DOHH2 (cell line): Measurements from ENCODE around the gene DBN1.

Source experiments
- H3F3A ChIP-seq: fragments of 200-600 bp; sonication (generic), shearing (Covaris generic); 2 replicates; pipeline ENCODE4 v1.6.0; 2016; ENCODE audit warnings: antibody characterized with exemption, mild to moderate bottlenecking; ENCODE audit not compliant: control insufficient read depth, insufficient read depth
- H3K27ac ChIP-seq: fragments of 200-600 bp; sonication (generic); 2 replicates; pipeline ENCODE4 v1.5.1; 2014; ENCODE audit warnings: low read depth, mild to moderate bottlenecking, low read length, moderate library complexity
- H3K27me3 ChIP-seq: fragments of 200-600 bp; sonication (generic); 2 replicates; pipeline ENCODE4 v1.6.1; 2014; ENCODE audit warnings: mild to moderate bottlenecking, low read length, mixed read lengths; ENCODE audit not compliant: control insufficient read depth
- H3K36me3 ChIP-seq: fragments of 200-600 bp; sonication (generic); 2 replicates; pipeline ENCODE4 v1.6.1; 2014; ENCODE audit warnings: mild to moderate bottlenecking, low read length, moderate library complexity, mixed read lengths; ENCODE audit not compliant: control insufficient read depth
- H3K4me1 ChIP-seq: fragments of 200-600 bp; sonication (generic); 2 replicates; pipeline ENCODE4 v1.6.1; 2014; ENCODE audit warnings: mild to moderate bottlenecking, low read length, mixed read lengths; ENCODE audit not compliant: control insufficient read depth
- H3K4me2 ChIP-seq: fragments of 200-600 bp; sonication (generic); 2 replicates; pipeline ENCODE4 v1.6.0; 2014; ENCODE audit warnings: mild to moderate bottlenecking, low read length, moderate library complexity
- H3K4me3 ChIP-seq: fragments of 200-600 bp; sonication (generic); 2 replicates; pipeline ENCODE4 v1.5.1; 2014; ENCODE audit warnings: mild to moderate bottlenecking, low read length, mixed read lengths
- H3K79me2 ChIP-seq: fragments of 200-600 bp; sonication (generic); 2 replicates; pipeline ENCODE4 v1.6.1; 2014; ENCODE audit warnings: mild to moderate bottlenecking, low read length, mixed read lengths; ENCODE audit not compliant: control insufficient read depth
- H3K9me2 ChIP-seq: fragments of 200-600 bp; sonication (generic); replicated peaks from 2 replicates; pipeline ENCODE4 v1.6.1; 2014; ENCODE audit warnings: mild to moderate bottlenecking, low read length, mixed read lengths; ENCODE audit not compliant: control insufficient read depth
- H3K9me3 ChIP-seq: fragments of 200-600 bp; sonication (generic); 2 replicates; pipeline ENCODE4 v1.6.1; 2014; ENCODE audit warnings: antibody characterized with exemption, low read length, mixed read lengths; ENCODE audit not compliant: control insufficient read depth, insufficient read depth
- H4K20me1 ChIP-seq: fragments of 200-600 bp; sonication (generic); 2 replicates; pipeline ENCODE4 v1.6.0; 2014; ENCODE audit warnings: low read depth, mild to moderate bottlenecking, antibody characterized with exemption, low read length, moderate library complexity; ENCODE audit not compliant: control insufficient read depth, insufficient read depth
- EZH2phosphoT487 ChIP-seq: fragments of 200-600 bp; sonication (generic); IDR thresholded peaks from 2 replicates; pipeline ENCODE4 v1.6.1; 2017; ENCODE audit warnings: borderline replicate concordance, mild to moderate bottlenecking, antibody characterized with exemption, low read length, moderate library complexity, mixed read lengths
- TF ChIP-seq, protein P1 (sequence below): fragments of 200-600 bp; sonication (generic); IDR thresholded peaks from one replicate; pipeline ENCODE4 v1.5.1; 2014; ENCODE audit warnings: antibody characterized with exemption, mild to moderate bottlenecking, low read depth, low read length; ENCODE audit not compliant: poor library complexity, severe bottlenecking

The DBN1 gene

DNA sequence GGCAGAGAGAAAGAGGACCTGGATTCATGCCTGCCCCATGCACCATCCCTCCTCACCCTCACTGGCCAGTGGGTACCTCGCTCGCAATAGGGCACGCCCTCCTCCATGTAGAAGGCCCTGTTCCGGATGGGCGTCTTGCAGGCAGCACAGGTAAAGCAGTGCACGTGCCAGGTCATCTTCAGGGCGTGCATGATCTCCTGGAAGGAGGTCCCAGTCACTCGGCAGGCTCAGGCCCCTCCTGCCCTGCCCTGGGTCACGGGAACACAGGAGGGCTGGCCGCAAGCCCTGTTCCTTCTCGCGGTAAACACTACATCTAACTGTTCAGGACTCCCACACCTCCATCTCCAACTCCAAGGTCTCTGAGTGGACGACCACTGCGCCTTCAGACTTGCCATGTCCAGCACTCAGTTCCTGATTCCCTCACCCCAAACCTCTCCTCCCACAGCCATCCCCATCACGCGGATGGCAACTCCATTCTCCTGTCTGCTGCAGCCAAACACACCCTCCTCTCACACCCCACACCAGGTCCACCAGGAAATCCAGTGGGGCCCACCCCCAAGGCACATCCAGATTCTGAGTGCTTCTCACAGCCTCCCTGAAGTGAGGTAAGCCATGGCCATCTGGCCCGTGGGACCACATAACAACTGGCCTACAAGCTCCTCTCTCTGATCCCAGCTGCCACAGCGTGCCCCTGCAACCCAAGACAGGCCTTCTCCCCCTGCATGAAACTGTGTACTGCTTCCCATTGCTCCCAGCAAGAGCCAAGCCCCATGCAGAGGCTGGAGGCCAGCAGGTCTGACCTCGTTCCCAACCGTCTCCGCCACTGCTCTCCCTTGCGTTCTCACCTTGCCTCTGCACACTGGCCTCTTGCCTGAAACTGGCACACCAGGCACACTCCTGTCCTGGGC lies 10.8 kb upstream of the DBN1 start:
- no peaks in the 10 kb centered on the region for H3K9me3 ChIP-seq
- no peak for TF ChIP-seq EZH2phosphoT487
- TF ChIP-seq, protein P1, sequence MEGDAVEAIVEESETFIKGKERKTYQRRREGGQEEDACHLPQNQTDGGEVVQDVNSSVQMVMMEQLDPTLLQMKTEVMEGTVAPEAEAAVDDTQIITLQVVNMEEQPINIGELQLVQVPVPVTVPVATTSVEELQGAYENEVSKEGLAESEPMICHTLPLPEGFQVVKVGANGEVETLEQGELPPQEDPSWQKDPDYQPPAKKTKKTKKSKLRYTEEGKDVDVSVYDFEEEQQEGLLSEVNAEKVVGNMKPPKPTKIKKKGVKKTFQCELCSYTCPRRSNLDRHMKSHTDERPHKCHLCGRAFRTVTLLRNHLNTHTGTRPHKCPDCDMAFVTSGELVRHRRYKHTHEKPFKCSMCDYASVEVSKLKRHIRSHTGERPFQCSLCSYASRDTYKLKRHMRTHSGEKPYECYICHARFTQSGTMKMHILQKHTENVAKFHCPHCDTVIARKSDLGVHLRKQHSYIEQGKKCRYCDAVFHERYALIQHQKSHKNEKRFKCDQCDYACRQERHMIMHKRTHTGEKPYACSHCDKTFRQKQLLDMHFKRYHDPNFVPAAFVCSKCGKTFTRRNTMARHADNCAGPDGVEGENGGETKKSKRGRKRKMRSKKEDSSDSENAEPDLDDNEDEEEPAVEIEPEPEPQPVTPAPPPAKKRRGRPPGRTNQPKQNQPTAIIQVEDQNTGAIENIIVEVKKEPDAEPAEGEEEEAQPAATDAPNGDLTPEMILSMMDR, result no peak
- H3K27me3 ChIP-seq, result no peaks in the 10 kb centered on the region
- peaks cover 7% of the 10 kb centered on the region; the same call in 1 of the 2 replicates for H3F3A ChIP-seq
- no peak overlapping the region for H3K4me2 ChIP-seq
- H3K9me2 ChIP-seq, result no peaks in the 10 kb centered on the region
- no peak overlapping the region for H3K27ac ChIP-seq
- H3K4me3 ChIP-seq, result no peak overlapping the region
- H4K20me1 ChIP-seq, result no peaks in the 10 kb centered on the region
- H3K4me1 ChIP-seq, result peaks cover 14% of the 10 kb centered on the region
- peaks cover 6% of the 10 kb centered on the region; the same call in 1 of the 2 replicates for H3K36me3 ChIP-seq
- no peaks in the 10 kb centered on the region for H3K79me2 ChIP-seq

DNA sequence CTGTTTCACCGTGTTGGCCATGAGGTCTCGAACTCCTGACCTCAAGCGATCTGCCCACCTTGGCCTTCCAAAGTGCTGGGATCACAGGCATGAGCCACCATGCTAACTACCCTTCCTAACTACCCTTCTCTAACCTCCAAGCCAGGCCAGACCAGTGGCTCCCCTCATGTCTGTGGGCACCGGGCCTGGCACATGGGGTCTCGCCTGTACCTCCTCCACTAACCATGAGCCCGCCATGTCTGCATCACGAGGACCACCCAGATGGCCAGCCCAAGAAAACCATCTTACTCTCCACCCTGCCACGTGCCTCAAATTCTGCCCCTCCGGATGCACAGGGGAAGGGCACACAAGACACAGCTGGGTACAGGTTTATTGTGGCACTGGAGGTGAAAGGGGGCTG lies 9.6 kb upstream of the DBN1 start:
- Histone ChIP-seq H3F3A (peaks cover 7% of the 10 kb centered on the region; the same call in 1 of the 2 replicates), H3K27ac (no peak overlapping the region), H3K4me1 (peaks cover 21% of the 10 kb centered on the region), H3K79me2 (no peaks in the 10 kb centered on the region), H3K9me2 (no peaks in the 10 kb centered on the region), H4K20me1 (no peaks in the 10 kb centered on the region), H3K9me3 (no peaks in the 10 kb centered on the region), H3K27me3 (no peaks in the 10 kb centered on the region), H3K4me3 (no peak overlapping the region), H3K4me2 (no peak overlapping the region), H3K36me3 (peaks cover 3% of the 10 kb centered on the region; the same call in 1 of the 2 replicates)
- TF ChIP-seq EZH2phosphoT487, result no peak
- TF ChIP-seq, protein P1, result no peak

DNA sequence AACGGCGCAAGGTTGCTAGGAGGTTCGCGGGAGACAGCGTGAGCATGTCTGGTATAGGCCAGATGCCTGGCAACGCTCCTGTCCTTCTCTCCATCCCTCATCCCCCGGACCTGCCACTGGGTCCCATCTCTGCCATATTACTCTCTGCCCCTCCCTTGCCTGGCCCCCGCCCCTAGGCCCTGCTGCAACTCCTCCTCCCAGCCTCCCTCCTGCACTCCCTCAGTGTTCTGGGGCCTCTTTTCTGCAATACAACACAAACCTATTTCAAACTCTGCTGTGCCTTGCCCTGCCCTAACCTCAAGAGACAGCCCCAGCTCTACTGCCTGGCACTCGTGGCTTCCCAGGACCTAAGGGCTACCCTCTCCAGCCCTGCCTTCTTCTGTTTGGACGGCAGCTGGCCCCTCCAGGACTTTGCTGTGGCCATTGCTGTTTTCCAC lies 8.9 kb upstream of the DBN1 start:
- TF ChIP-seq, protein P1, result no peak
- TF ChIP-seq EZH2phosphoT487, result no peak

More for the DNA sequence above, 8.9 kb upstream of the DBN1 start:
- no peak overlapping the region for H3K27ac ChIP-seq
- no peaks in the 10 kb centered on the region for H3K27me3 ChIP-seq
- peaks cover 27% of the 10 kb centered on the region for H3K4me1 ChIP-seq
- no peaks in the 10 kb centered on the region for H3K9me3 ChIP-seq
- H3K4me2 ChIP-seq, result no peak overlapping the region
- H3K9me2 ChIP-seq, result no peaks in the 10 kb centered on the region
- H3K4me3 ChIP-seq, result no peak overlapping the region
- no peaks in the 10 kb centered on the region for H4K20me1 ChIP-seq
- H3K79me2 ChIP-seq, result no peaks in the 10 kb centered on the region
- H3K36me3 ChIP-seq, result peaks cover 3% of the 10 kb centered on the region; the same call in 1 of the 2 replicates
- H3F3A ChIP-seq, result peaks cover 7% of the 10 kb centered on the region; the same call in 1 of the 2 replicates
